IPS DF 6.9 (cell line): ENCODE data around the gene DENND5B.

Experiments used
- DNase-seq: peaks from one replicate; pipeline ENCODE4 v3.0.0-alpha.2; 2013; ENCODE audit warnings: low read depth, low spot score
- H3K27ac ChIP-seq: one replicate; pipeline ENCODE4 v1.5.1; 2013; ENCODE audit warnings: low read length, control low read depth
- H3K27me3 ChIP-seq: 2 replicates; pipeline ENCODE4 v1.6.1; 2013; ENCODE audit warnings: mild to moderate bottlenecking, low read length; ENCODE audit not compliant: control insufficient read depth, insufficient read depth
- H3K36me3 ChIP-seq: 2 replicates; pipeline ENCODE4 v1.6.1; 2013; ENCODE audit warnings: low read length; ENCODE audit not compliant: control insufficient read depth, insufficient read depth
- H3K4me1 ChIP-seq: 2 replicates; pipeline ENCODE4 v1.6.1; 2013; ENCODE audit warnings: low read length; ENCODE audit not compliant: control insufficient read depth, insufficient read depth
- H3K4me3 ChIP-seq: 2 replicates; pipeline ENCODE4 v1.5.1; 2013; ENCODE audit warnings: mild to moderate bottlenecking, low read length
- H3K9me3 ChIP-seq: 2 replicates; pipeline ENCODE4 v1.6.1; 2013; ENCODE audit warnings: low read length, inconsistent platforms; ENCODE audit not compliant: control insufficient read depth, insufficient read depth
- WGBS: extraction: QIAGEN DNeasy Blood & Tissue Kit; methylation state at CpG from one replicate; pipeline ENCODE4 v1.1.7; 2013; ENCODE audit warnings: mixed read lengths, missing lambda C conversion rate; ENCODE audit not compliant: insufficient read length, insufficient coverage; 5-methylcytosine and 5-hydroxymethylcytosine counted together

Gene DENND5B

GRCh38 chr12:31368666-31369361 is 222.1 kb downstream of the DENND5B start:
- Histone ChIP-seq H3K27ac (no peak overlapping the region), H3K9me3 (no peaks in the 10 kb centered on the region), H3K27me3 (no peaks in the 10 kb centered on the region), H3K36me3 (no peaks in the 10 kb centered on the region), H3K4me1 (peaks cover 6% of the 10 kb centered on the region; the same call in 1 of the 2 replicates), H3K4me3 (no peak overlapping the region)
- no peak for DNase-seq
- no CpG with 5 or more reads among the region's 8 CpGs for WGBS

GRCh38 chr12:31366104-31366621 is 224.8 kb downstream of the DENND5B start:
- no peak for DNase-seq
- Histone ChIP-seq H3K4me3 (no peak overlapping the region), H3K27me3 (no peaks in the 10 kb centered on the region), H3K9me3 (no peaks in the 10 kb centered on the region), H3K27ac (no peak overlapping the region), H3K36me3 (no peaks in the 10 kb centered on the region), H3K4me1 (peaks cover 14% of the 10 kb centered on the region; the same call in 1 of the 2 replicates)
- WGBS = no CpG with 5 or more reads among the region's 11 CpGs

DNA sequence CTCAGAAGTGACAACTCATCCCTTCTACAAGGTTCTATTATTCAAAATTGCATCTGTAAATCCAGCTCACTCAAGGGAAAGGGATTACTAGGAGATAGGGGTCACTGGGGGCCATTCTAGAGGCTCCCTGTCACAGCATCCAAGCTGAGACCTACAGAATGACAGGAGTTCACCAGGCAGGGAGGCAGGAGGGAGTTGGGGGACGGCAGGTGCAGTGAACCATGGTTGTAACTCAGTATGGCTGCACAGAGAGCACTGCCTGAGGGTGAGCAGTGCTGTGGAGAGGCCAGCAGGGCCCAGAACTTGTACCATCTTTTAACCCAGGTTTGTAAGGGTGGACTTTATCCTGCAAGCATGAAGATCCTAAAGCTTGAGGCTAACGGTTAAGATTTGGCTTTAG is 227.1 kb downstream of the DENND5B start:
- H3K27ac ChIP-seq = no peak overlapping the region
- H3K9me3 ChIP-seq = no peaks in the 10 kb centered on the region
- no CpG with 5 or more reads among the region's 2 CpGs for WGBS
- H3K27me3 ChIP-seq = no peaks in the 10 kb centered on the region
- no peaks in the 10 kb centered on the region for H3K36me3 ChIP-seq
- H3K4me1 ChIP-seq = peaks cover 9% of the 10 kb centered on the region; the same call in 1 of the 2 replicates
- DNase-seq = no peak
- H3K4me3 ChIP-seq = no peak overlapping the region

DNA sequence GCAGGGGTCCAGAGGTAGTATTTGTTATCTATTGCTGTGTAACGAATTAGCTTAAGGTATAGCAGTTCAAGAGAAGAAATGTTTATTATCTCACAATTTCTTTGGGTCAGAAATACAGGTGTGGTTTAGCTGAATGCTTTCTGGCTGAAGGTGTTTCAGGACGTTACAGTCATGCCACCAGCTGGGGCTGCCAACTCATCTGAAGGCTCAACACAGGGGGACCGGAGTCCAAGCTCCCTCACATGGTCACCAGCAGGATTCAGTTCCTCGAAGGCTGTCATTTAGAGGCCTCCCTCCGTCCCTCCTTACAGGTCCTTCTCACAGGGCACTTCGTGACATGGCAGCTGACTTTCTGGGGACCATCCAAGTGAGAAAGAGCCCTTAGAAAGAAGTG is 227.5 kb downstream of the DENND5B start:
- peaks cover 9% of the 10 kb centered on the region; the same call in 1 of the 2 replicates for H3K4me1 ChIP-seq
- no peaks in the 10 kb centered on the region for H3K36me3 ChIP-seq
- H3K9me3 ChIP-seq = no peaks in the 10 kb centered on the region
- no peaks in the 10 kb centered on the region for H3K27me3 ChIP-seq
- DNase-seq = no peak
- no peak overlapping the region for H3K4me3 ChIP-seq
- H3K27ac ChIP-seq = no peak overlapping the region
- no CpG with 5 or more reads among the region's 6 CpGs for WGBS

DNA sequence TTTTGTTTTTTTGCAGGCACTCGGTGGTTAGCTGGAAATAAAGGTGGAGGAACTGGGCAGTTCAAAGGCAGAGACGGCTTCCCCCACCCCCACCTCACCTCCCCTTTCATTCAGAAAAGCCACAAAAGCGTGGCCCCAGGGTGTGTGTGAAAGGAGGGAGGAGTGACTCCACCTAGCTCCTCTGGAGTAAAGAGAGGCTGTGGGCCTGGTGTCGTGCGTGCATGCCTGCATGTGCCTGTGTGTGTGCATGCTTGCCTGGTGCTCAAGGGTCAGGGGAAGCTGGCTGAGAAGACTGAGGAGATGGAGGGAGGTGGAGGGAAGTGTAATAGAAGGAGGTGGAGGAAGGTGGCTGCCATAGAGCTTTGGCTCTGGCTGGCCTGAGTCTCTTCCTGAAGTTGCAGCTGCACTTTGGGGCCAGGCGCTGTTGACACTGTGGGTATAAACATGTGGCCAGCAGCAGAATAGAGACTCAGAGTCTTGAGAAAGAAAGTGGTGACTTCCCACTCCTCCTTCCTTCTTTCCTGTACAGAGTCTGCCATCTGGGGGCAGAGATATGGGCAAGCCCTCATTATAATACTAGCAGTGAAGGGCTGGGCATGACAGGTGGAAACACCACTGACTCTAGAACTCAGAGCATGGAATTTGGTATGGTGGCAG is 228.0 kb downstream of the DENND5B start:
- Histone ChIP-seq H3K36me3 (no peaks in the 10 kb centered on the region), H3K27ac (no peak overlapping the region), H3K4me1 (peaks cover 9% of the 10 kb centered on the region; the same call in 1 of the 2 replicates), H3K4me3 (no peak overlapping the region), H3K9me3 (no peaks in the 10 kb centered on the region), H3K27me3 (no peaks in the 10 kb centered on the region)
- no CpG with 5 or more reads among the region's 6 CpGs for WGBS
- DNase-seq = no peak

- no CpG with 5 or more reads among the region's 13 CpGs for WGBS
These were observed 228.7 kb downstream of the DENND5B start for GRCh38 chr12:31362115-31362758.

GRCh38 chr12:31361730-31362114 is 229.2 kb downstream of the DENND5B start:
- WGBS = no CpG with 5 or more reads among the region's 14 CpGs
- H3K27ac ChIP-seq = no peak overlapping the region
- peaks cover 9% of the 10 kb centered on the region; the same call in 1 of the 2 replicates for H3K4me1 ChIP-seq
- H3K36me3 ChIP-seq = no peaks in the 10 kb centered on the region
- H3K9me3 ChIP-seq = no peaks in the 10 kb centered on the region
- H3K4me3 ChIP-seq = no peak overlapping the region
- no peaks in the 10 kb centered on the region for H3K27me3 ChIP-seq
- DNase-seq = no peak

More at GRCh38 chr12:31362115-31362758, 228.7 kb downstream of the DENND5B start:
- Histone ChIP-seq H3K27ac (peak overlapping the region; percentile 17), H3K9me3 (no peaks in the 10 kb centered on the region), H3K4me3 (no peak overlapping the region), H3K4me1 (peaks cover 9% of the 10 kb centered on the region; the same call in 1 of the 2 replicates), H3K36me3 (no peaks in the 10 kb centered on the region), H3K27me3 (no peaks in the 10 kb centered on the region)
- DNase-seq = no peak

- WGBS = no CpG with 5 or more reads among the region's 4 CpGs
- no peak overlapping the region for H3K4me3 ChIP-seq
- no peaks in the 10 kb centered on the region for H3K36me3 ChIP-seq
These were observed 235.2 kb downstream of the DENND5B start for GRCh38 chr12:31355747-31356107.

GRCh38 chr12:31353750-31354708 is 236.9 kb downstream of the DENND5B start:
- no peak overlapping the region for H3K27ac ChIP-seq
- no CpG with 5 or more reads among the region's 12 CpGs for WGBS
- H3K4me1 ChIP-seq = no peaks in the 10 kb centered on the region
- no peaks in the 10 kb centered on the region for H3K36me3 ChIP-seq
- no peak overlapping the region for H3K4me3 ChIP-seq
- DNase-seq = no peak
- H3K9me3 ChIP-seq = no peaks in the 10 kb centered on the region
- H3K27me3 ChIP-seq = no peaks in the 10 kb centered on the region

More at GRCh38 chr12:31355747-31356107, 235.2 kb downstream of the DENND5B start:
- Histone ChIP-seq H3K9me3 (no peaks in the 10 kb centered on the region), H3K27ac (no peak overlapping the region), H3K27me3 (no peaks in the 10 kb centered on the region), H3K4me1 (no peaks in the 10 kb centered on the region)
- DNase-seq = no peak
